HG02759 (cell line): ENCODE data around the gene CHL1.

Experiments used
- ATAC-seq: cut with Tn5 transposase; IDR thresholded peaks from one replicate; pipeline ENCODE4 v1.9.1; 2021; ENCODE audit warnings: mild to moderate bottlenecking, moderate library complexity; ENCODE audit not compliant: unreplicated experiment

CHL1 gene

DNA sequence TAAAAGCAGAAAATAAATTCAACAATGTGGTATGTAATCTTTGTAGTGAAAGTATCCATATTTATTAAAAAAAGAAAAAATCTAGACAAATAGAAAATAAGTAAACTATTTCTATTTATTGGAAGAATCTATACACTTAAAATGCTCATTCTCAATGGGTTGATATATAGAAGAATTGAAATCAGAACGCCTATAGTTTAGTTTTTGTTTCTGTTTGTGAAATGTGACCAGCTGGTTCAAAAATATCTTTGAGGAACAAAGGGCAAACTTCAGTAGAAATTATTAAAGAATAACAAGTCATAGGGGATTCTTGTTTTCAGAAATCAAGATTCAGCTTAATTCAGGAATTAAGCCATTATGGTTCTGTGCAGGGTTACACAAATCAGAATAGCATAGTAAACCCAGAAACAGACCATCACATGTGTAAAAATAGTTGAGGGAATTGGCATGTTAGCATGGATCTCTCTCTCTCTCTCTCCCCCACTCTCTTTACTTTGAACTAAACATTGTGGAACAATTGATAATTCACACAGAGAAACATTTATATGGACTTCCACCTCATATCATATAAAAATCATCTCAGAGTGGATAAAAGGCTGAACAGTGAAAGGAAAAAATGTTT is 134.0 kb downstream of the CHL1 start:
- ATAC-seq = no peak

DNA sequence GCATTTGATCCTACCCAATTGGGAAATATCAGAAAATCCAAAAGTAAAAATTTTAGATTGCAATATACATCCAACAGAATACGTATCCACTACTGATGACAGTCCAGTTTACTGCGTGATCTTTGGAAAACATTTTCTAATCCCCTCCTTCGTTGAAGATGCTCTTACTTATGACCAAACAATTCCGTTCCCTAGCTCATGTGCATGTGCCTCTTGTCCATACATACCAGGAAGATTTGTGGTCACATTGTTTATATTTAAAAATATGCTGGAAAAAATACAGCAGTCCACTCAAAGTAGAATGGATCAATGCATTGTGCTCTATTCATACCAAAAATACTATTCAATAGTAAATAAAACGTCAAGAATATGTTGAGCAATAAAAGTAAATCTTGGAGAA is 135.3 kb downstream of the CHL1 start:
- ATAC-seq = no peak

DNA sequence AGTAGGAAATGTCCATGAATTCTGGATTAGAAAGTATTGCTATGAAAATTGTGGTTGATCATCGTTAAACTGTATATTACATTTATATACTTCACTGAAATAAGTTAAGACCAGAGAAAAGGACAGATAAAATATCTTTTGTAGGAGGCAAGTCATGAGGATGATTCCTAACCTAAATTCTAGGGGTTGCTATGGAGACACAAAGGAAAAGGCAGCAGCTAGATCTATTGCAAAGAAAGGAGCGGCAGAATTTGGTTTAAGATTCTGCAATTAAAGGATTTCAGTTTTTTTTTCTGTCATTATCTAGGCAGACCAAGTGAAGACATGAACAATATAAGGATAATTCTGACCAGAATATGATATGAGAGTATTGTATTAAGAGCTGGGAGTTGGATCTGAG is 136.1 kb downstream of the CHL1 start:
- no peak for ATAC-seq

DNA sequence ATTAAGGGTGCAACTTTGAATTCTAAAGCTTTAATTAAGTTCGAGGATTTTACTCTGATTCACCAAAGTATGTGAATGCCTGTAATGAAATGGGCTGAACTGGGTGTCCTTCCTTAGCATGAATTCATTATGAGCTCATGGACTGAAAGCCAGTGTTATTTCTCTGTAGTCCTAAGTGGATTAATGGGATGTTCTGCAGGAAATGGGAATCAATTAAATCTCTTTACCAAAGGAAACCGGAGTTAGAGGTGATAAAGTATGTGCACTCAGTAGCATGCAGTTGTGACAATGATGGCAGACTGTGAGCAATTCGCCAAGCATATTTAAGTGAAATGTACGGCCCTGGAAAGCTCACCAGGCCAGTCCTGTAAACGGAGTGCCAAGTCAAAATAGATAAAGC is 138.7 kb downstream of the CHL1 start:
- no peak for ATAC-seq

DNA sequence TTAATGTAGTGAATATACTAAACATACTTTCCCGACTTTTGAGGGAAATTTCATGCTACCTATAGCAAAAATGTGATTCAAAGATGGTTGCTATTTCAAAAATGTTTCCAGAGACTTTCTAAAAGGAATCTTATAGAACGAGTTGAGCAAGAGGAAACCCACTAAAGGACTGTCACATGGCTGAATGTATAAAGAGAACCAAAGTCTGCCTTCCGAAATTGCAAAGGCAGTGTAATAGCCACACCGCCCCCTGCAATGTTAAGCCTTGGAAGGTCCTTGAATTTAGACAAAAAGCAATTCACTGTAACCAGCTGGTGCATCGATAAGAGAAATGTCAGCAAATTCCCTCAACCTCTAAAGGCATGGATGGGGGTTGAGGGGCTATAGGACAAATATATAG is 142.8 kb downstream of the CHL1 start:
- ATAC-seq = no peak

DNA sequence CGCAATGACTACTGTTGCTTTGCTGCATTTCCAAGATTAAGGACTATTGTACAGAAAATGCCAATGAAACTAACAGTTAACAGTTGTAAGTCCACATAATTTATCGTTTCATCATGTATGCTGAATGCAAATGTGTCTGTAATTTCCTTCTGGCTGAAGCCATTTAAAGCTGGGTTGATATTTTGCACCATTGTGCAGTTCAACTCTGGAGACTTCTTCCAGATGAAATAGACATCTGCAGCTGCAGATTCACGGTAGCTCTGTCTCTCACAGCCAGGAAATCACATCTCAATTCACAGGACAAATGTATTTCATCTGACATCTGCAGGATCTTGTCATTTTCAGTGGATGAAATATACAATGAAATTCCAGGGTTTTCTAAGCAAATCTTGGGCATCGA is 145.4 kb downstream of the CHL1 start:
- no peak for ATAC-seq

DNA sequence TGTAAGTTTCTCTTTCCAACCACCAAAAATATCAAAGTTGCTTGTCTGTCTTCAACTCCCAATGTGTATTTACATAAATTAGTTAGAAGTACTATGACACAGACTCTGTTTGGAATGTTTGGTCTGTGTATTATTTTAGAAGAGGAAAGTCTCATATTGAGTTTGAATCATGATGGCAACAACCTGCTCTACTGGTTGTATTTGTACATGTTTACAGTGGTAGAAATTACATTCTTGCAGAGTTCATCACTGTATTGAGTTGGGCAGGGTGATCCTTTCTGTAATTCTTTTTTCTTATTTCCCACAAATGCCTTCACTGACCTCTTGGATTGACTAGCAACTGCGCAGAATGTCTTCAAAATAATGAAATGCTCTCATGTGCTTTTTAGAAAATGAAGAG is 149.6 kb downstream of the CHL1 start:
- ATAC-seq = no peak

DNA sequence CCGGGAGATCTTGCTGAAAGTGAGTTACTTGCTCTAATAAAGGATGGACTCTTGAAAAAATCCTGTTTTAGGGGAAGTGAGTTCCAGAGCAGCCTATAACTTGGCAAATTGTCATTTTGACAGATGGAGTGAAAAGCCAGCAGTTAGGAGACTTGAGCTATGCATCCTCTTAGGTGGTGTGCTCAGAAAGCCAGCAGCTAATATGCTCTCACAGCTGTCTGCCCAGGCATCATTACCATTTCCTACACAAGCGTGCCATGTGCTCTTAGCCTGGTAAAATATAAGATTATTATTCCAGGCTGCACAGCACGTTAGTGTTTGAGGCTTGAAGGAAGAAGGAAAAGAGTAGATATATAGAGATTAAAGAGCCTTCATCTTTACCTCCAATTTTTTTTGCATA is 151.0 kb downstream of the CHL1 start:
- ATAC-seq = no peak

DNA sequence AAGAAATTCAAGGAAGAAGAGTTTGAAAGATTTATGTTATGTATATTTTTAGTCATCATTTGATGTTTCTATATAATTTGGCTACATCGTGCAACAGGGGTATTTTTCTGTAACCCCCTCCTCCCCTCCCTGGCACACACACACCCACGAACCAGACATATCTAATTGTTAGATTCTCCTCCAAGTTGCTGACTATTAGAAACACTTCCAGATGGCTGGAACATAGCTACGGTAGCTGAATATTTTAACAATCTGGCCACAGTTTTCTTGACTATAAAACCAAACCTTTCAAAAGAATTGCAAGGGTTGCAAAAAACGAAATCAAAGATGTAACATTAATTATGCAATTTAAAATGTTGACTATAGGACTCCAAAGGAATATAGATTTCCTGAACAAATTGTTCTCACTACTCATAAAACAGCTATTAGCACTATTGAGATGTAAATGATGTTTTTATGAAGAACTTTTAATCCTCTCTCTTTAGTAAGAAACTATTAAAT is 154.4 kb downstream of the CHL1 start:
- no peak for ATAC-seq

DNA sequence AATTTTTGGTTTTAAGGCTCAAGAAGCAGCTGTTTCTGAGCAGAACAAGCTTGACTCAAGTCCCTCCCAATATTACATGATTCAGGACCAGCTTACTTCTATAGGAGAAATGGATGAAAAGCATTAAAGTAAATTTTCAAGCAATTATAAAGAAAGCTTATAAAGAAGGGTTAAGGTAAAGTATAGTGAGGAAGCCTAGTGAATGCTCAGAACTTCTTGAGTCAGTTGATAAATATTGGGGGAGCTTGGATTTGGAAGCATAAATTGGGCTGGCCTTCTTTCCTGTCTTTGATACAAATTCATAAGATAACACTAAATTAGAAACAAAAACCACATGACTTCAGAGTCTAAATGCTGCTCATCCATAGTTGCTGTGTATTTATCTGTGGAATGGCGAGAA is 156.0 kb downstream of the CHL1 start:
- ATAC-seq = no peak

DNA sequence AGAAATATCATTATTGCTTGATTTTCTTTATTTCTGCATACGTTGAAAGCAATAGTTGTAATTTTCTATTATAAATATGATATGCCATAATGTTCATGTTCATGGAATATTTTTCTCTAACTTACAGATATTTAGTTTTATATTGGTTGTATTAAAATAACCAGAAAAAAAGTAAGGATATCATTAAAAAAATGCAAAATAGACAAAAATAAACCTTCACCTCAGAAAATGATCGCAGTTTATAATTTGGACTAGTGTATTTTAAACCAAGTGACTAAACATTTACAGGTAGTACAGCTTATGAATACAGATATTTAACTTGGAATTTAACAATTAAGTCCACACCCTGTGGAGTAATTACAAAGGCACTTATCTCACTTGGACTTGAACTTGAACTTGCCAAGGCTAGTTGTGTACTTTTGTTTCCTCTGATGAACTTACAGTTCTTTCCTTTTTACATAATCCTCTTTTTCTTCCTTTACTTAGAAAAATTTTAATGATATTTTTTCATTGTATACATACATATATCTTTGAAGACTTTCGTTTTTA is 156.7 kb downstream of the CHL1 start:
- no peak for ATAC-seq

DNA sequence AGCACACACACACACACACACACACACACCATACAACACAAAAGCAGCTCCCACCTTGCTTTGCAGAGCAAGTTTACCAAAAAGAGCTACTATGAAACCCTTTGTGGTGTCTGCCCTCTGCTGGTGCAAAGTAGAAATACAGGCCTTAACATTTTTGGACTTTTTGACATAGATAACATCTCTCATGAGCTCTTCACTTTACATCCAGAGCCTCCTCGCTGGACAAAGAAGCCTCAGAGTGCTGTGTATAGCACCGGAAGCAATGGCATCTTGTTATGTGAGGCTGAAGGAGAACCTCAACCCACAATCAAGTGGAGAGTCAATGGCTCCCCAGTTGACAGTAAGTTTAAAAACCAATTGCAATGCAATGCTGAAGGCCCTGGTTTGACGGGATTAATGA is 157.9 kb downstream of the CHL1 start:
- ATAC-seq = no peak

DNA sequence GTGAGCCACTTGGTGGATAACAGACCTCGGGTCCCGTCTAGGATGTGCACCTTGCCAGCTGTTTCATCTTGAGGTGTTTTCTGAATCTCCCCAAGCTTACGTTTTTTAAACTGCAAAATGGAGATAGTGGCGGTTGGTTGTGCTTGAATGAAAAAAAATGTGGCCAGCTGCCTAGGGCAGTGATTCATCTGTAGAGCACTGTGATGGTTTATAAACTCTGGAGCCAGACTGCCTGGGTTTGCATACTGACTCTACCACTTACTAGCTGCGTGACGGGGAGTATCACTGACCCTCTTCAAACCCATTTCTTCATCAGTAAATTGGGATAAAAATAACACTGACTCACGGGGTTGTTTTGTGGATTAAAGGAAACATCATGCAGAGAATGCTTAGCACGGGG is 159.1 kb downstream of the CHL1 start:
- ATAC-seq = peak; percentile 84

DNA sequence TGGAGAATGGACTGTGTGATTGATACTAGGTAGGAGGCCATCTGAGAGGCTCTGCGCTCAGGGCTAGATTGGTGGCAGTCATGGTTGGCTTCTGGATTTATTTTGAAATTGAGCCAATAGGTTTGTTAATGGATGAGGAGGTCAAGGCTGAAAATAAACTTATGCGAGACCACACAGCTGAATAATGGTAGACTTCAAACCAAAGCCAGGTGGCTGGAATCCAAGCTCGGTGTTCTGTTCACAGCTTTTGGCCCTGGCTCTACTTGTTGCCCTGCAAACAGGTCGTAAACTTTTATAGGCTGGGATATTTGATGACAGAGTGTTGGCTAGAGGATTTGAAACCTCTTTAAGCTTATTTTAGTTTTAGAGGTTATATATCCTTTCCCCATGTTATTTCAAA is 160.4 kb downstream of the CHL1 start:
- ATAC-seq = no peak

DNA sequence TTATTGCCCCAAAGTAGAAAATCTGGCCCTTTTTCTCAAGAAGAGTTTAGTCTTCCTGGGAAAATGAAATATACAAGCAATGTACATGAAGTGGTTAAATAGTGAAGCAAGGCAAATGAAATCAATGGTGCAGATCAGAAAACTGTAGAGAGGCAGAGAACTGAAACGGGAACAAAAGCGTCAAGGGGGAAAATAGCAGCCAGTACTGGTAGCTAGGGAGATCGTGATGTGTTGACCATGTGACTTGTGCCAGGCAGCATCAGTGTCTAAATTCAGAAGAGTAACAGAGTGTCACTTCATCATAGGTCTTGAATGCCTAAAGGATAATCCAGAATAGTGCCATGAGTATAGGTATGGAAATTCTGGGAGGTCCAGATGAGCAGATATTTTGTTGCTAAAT is 163.1 kb downstream of the CHL1 start:
- peak; percentile 60 for ATAC-seq

DNA sequence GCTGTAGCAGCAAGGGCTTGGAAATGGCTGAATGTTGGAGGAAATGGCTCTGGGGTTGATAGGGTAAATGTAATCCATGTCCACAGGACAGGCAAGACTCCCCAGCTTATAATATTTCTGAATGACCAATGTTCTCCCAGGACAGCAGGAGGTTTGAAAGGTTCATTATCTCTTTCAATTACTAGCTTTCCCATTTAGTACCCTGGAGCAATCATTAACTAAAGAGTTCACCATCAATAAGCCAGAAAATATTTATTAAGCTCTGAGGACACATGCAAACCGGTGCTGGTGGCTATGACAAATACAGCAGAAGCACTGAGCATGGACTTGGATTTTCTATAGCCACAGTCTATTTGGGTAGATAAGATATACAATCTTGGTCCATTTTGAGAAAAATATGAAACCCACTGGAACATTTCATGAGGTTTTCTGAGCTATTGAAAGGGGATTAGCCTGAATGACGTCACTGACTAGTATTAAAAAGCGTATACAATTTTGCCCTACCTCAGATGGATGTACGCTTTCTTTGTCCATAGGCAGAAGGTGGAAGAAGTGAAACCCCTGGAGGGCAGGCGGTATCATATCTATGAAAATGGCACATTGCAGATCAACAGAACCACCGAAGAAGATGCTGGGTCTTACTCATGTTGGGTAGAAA is 166.2 kb downstream of the CHL1 start:
- ATAC-seq = no peak

DNA sequence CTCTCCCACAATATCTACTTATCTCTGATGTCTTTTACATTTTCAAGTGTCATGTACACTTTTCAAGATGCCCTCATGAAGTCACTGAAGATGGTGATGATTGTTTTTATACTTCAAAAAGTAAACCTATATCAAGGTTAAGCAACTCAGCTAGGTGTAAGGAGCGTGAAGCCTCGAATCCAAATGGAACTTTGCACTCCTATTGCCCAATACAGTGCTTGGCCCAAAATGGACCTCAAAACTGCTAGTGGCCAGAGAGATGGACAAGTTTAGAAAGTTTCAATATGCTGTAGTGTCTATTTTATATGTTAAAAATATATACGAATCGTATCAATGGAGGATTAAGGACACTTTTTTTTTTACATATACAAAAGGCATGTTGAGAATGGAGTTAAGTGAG is 167.7 kb downstream of the CHL1 start:
- ATAC-seq = no peak

DNA sequence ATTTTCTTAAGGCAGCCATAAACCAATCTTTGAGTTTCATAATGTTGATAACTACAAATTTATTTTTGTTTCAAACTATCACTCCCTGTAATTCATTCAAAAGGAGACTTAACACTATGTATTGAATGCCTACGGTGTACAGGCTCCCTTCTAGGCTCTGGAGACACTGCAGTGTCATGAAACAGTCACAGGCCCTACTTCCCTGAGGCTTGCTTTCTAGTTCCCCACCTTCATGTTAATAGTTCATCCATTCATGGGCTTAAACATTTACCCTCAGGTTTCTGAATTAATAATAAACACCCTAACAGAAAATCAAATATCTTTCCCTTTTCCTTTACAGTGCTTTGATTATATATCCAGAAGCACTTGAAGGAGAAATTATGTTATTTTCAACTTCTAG is 168.7 kb downstream of the CHL1 start:
- peak; percentile 76 for ATAC-seq

DNA sequence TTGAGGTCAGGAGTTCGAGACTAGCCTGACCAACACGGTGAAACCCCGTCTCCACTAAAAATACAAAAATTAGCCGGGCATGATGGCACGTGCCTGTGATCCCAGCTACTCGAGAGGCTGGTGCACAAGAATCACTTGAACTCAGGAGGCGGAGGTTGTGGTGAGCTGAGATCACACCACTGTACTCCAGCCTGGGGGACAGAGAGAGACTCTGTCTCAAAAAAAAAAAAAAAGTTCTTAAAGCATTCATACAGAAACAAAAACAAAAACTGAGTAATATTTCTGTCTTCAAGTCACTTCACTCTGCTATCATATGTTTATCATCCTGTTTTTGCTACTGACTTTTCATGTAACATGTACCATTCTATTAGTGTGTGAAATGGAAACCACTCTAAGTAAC is 169.7 kb downstream of the CHL1 start:
- ATAC-seq = peak; percentile 61

DNA sequence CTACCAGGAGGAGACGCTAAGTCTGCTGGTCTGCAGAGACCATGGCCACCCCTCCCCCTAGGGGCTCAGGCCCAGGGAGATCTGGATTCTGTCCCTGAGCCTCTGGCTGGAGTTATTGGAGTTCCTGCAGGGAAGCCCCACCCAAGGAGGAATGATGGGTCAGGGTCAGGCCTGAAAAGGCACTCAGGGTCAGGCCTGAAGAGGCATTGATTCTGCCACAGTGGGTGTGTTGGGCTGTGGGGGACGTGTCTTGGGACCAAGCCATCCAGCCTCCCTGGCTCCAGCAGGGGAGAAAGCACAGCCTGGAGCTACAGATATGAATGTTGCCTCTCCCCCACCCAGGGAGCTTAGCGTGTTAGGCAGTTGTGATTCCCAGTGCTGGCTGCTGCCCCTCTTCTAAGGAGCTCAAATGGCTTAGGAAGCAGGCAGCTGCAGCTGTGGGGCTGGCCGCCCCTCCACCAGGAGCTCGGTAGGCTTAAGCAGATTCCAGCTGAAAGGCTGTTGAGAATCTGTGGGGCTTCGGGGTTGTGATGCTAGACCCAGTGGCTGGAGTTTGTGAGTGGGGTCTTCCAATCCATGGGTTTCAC is 176.7 kb downstream of the CHL1 start:
- ATAC-seq = no peak

DNA sequence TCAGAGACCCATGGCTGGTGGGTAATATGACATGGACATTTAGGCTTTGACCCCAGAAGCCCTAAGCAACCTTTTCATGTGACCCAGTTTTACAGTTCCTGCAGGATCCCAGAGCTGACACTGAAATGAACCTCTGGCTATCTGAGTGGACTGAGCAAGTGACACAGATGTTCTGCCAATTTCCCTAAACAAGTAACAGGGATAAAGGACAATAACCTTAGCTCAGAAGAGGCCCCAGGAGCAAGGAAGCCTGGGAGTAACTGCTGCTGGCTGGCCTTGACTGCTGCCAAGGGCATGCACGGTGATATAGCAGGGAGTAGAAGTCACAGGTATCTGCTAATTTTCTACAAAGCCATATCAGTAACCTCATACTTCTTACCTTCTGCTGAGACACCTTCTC is 177.9 kb downstream of the CHL1 start:
- ATAC-seq = no peak

DNA sequence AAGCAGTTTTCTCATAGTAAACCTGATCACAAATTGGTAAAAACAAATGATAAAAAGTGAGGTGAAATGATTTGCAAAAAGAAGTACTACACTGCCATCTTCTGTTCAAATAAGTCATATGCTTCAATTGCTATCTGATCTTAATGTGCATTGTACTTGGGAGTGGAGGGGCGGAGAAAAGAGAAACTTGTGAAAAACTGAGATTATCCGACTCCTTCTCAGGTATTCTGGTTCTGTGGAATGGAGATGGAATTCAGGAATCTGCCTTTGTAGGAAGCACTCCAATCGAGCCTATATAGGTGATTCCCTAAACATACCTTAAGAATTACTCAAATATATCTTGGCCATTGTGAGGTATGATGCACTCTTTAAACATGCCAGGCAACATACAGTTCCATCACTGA is 180.6 kb downstream of the CHL1 start:
- ATAC-seq = peak; percentile 70
